MCF 10A (cell line): ENCODE measurements around the gene SLC4A2. TPM values are rescaled to one million over a fixed set of nuclear protein-coding genes. Genes with fewer than 3 reads are reported as not detected.

Experiments
- BruUV-seq: library from RNA; stranded (reverse); fragments of 400-500 nt; replicated peaks from 2 replicates; lab custom pipeline; 2021; lab: Mats Ljungman, UMichigan
- CTCF ChIA-PET: fragments of 300-600 bp; sonication (Branson Sonifier 250); formaldehyde crosslinking; extraction: SDS; loops from one replicate; lab custom pipeline; 2021; ENCODE audit warnings: antibody characterized with exemption, inconsistent platforms; lab: Yijun Ruan, JAX
- POLR2A ChIA-PET: fragments of 300-600, 350-650 bp; sonication (Branson Sonifier 250); formaldehyde crosslinking; extraction: SDS; loops from one replicate; lab custom pipeline; 2020; ENCODE audit warnings: antibody characterized with exemption, inconsistent platforms; lab: Yijun Ruan, JAX
- DNase-seq: peaks from one replicate; pipeline ENCODE4 v3.0.0-alpha.2; 2018; ENCODE audit not compliant: unreplicated experiment
- H3K27ac Mint-ChIP-seq: one replicate; pipeline ENCODE4 v1.8.0; 2022; ENCODE audit warnings: mild to moderate bottlenecking, low read depth, mixed read lengths; ENCODE audit not compliant: unreplicated experiment
- H3K27me3 Mint-ChIP-seq: one replicate; pipeline ENCODE4 v1.8.0; 2022; ENCODE audit warnings: mixed read lengths; ENCODE audit not compliant: insufficient read depth, unreplicated experiment
- H3K36me3 Mint-ChIP-seq: one replicate; pipeline ENCODE4 v1.8.0; 2022; ENCODE audit warnings: mild to moderate bottlenecking, moderate library complexity, mixed read lengths; ENCODE audit not compliant: insufficient read depth, unreplicated experiment
- H3K4me1 Mint-ChIP-seq: one replicate; pipeline ENCODE4 v1.8.0; 2022; ENCODE audit warnings: mixed read lengths; ENCODE audit not compliant: insufficient read depth, unreplicated experiment
- H3K4me3 Mint-ChIP-seq: one replicate; pipeline ENCODE4 v1.8.0; 2022; ENCODE audit warnings: mild to moderate bottlenecking, moderate library complexity, mixed read lengths; ENCODE audit not compliant: unreplicated experiment
- H3K9me3 Mint-ChIP-seq: one replicate; pipeline ENCODE4 v1.8.0; 2022; ENCODE audit warnings: mixed read lengths; ENCODE audit not compliant: unreplicated experiment
- intact Hi-C: fragments of 100-400 bp; cut with micrococcal nuclease; formaldehyde crosslinking; loops from 2 replicates; pipeline ENCODE4 v1.14.1; 2022
- total RNA-seq: library from RNA; stranded (reverse); gene quantifications from 2 replicates; pipeline ENCODE4 v1.2.3, GENCODE V29; 2022
- TF ChIP-seq, protein P1 (sequence below): fragments of 200-600 bp; IDR thresholded peaks from one replicate; pipeline ENCODE4 v1.8.0; 2022; ENCODE audit warnings: antibody characterized with exemption, mild to moderate bottlenecking; ENCODE audit not compliant: unreplicated experiment

The SLC4A2 gene
- total RNA-seq, 1 experiment from 2014 or later, result 112 TPM

DNA sequence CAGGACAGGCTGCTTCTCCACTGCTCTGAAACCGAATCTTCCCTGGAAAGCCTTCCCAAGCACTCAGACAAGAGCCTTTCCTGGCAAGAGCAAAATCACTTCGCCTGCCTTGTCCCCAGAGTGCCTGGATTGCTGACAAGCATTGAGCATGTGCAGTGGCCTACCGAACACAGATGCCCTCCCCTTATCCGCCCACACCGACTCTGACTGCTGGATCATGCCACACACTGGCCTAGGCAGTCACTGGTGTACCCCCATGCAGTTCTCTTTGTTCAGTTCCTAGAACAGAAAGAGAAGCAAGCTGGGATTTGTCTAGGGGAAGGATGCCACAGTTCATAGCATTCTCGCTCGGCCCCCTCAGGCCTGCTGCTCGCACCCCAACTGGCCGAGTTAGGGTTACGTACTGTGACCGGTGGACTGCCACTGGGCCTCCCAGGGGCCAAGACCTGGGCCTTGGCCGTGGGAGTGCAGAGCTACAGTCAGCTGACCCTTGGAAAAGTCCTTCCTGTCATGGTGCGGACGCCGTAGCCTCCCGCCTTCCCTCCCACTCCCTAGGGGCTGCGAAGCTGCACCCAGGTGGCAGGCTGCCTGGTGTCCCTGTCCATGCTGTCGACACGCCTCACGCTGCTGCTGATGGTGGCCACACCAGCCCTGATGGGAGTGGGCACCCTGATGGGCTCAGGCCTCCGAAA, 24.2 kb upstream of the SLC4A2 start:
- TF ChIP-seq, protein P1, sequence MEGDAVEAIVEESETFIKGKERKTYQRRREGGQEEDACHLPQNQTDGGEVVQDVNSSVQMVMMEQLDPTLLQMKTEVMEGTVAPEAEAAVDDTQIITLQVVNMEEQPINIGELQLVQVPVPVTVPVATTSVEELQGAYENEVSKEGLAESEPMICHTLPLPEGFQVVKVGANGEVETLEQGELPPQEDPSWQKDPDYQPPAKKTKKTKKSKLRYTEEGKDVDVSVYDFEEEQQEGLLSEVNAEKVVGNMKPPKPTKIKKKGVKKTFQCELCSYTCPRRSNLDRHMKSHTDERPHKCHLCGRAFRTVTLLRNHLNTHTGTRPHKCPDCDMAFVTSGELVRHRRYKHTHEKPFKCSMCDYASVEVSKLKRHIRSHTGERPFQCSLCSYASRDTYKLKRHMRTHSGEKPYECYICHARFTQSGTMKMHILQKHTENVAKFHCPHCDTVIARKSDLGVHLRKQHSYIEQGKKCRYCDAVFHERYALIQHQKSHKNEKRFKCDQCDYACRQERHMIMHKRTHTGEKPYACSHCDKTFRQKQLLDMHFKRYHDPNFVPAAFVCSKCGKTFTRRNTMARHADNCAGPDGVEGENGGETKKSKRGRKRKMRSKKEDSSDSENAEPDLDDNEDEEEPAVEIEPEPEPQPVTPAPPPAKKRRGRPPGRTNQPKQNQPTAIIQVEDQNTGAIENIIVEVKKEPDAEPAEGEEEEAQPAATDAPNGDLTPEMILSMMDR, result no peak
- Mint-ChIP-seq H3K9me3 (no peaks in the 10 kb centered on the region), H3K4me1 (peaks cover 15% of the 10 kb centered on the region), H3K27ac (no peak overlapping the region), H3K36me3 (peaks cover 25% of the 10 kb centered on the region), H3K4me3 (no peak overlapping the region), H3K27me3 (no peaks in the 10 kb centered on the region)
- CTCF ChIA-PET, result no interaction called here
- no peak for DNase-seq
- POLR2A ChIA-PET, result no interaction called here
- no TSS peak for BruUV-seq
- intact Hi-C loops, result no loop called here

DNA sequence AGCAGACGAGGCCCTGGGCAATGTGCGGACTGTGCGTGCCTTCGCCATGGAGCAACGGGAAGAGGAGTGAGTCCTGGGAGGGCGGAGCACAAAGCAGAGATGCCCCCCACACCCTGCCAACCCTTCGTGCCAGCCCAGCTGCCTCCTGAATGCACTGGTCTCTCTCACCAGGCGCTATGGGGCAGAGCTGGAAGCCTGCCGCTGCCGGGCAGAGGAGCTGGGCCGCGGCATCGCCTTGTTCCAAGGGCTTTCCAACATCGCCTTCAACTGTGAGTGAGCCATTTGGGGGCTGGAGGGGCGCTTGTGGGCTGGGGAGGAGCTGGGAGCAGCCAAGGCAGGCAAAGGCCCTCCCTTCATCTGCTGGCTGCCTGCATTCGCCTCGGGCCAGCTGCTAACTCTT, 23.5 kb upstream of the SLC4A2 start:
- peaks cover 27% of the 10 kb centered on the region for H3K36me3 Mint-ChIP-seq
- DNase-seq, result no peak
- no TSS peak for BruUV-seq
- TF ChIP-seq, protein P1, result no peak
- no peaks in the 10 kb centered on the region for H3K27me3 Mint-ChIP-seq
- H3K27ac Mint-ChIP-seq, result no peak overlapping the region
- intact Hi-C loops, result no loop called here
- H3K4me3 Mint-ChIP-seq, result no peak overlapping the region
- H3K4me1 Mint-ChIP-seq, result peaks cover 15% of the 10 kb centered on the region
- POLR2A ChIA-PET, result no interaction called here
- CTCF ChIA-PET, result interaction anchor here (0.7 to 1.2 kb wide), 2 partner anchors 27 to 131 kb away, joined by 3 read pairs; no protein-coding TSS in a partner anchor
- no peaks in the 10 kb centered on the region for H3K9me3 Mint-ChIP-seq

DNA sequence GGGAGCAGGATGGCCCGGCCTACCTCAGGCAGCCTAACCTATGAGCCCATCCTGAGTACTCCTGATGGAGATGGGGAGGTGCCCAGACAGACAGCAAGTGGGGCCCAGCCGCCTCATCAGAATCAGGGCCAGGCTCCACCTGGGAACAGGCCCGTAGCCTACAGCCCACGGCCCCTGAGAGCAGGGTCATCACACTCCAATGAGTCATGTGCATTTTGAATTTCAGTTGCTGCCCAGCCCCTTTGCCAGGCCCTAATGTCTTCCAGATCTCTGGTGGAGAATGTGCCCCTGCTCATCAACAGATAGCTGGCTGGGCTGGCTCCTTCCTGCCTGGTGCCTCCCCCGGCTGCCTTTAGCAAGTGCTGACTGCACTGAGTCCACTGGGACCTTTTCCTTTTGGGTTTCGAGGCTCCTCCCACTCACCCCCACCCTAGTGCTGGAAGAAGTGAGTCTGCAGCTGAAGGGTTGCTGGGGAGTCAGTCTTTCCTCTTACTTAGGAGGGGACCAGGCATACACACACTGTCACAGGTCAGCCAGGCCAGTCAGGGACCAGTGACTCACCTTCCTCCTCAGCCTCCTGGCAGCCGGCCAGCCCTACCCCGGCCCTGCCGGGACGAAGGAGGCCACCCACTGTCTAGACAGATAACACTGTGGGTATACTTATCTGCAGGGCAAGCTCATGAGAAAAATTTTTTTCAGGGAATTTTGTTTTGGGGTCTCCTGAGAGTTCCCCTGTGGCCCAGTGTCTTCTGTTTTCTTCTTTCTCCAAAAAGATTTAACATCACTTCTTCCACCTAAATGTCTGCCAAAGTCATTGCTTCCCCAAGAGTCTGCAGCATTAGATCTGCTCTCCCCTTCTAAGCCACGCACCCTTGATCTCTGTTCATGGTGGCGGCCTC, 20.2 kb upstream of the SLC4A2 start:
- Mint-ChIP-seq H3K4me3 (no peak overlapping the region), H3K27ac (peak overlapping the region; percentile 23), H3K36me3 (peaks cover 16% of the 10 kb centered on the region), H3K4me1 (peaks cover 15% of the 10 kb centered on the region), H3K9me3 (no peaks in the 10 kb centered on the region), H3K27me3 (no peaks in the 10 kb centered on the region)
- ChIA-PET CTCF (interaction anchor here (0.6 to 1.3 kb wide), 4 partner anchors 40 to 989 kb away, joined by 3 to 6 read pairs (median 3); no protein-coding TSS in a partner anchor), POLR2A (interaction anchor here (0.7 to 1.6 kb wide), 3 partner anchors 11 to 76 kb away, joined by 3 to 11 read pairs (median 3); partner anchors contain the start of gene ABCB8)
- peak; percentile 85 for DNase-seq
- intact Hi-C loops, result no loop called here
- TF ChIP-seq, protein P1, result no peak
- BruUV-seq, result no TSS peak
